Activated CD8-positive, alpha-beta memory T cell treated with anti-CD3 and anti-CD28 coated beads, Interleukin-2, amount 50 U/mL, for 24 hours (primary cell): ENCODE data around the gene HECTD2.
"Not testable (repeated sequence)": the region's sequence is repeated elsewhere in the genome, so short reads cannot be mapped to it uniquely, and the experiment has no call there.

ENCODE experiments used
- DNase-seq: peaks from one replicate; pipeline ENCODE4 v3.0.0-alpha.2; 2020; ENCODE audit errors: extremely low read depth

The HECTD2 gene

GRCh38 chr10:91537614-91538383, 127.7 kb downstream of the HECTD2 start:
- DNase-seq, result no peak

DNA sequence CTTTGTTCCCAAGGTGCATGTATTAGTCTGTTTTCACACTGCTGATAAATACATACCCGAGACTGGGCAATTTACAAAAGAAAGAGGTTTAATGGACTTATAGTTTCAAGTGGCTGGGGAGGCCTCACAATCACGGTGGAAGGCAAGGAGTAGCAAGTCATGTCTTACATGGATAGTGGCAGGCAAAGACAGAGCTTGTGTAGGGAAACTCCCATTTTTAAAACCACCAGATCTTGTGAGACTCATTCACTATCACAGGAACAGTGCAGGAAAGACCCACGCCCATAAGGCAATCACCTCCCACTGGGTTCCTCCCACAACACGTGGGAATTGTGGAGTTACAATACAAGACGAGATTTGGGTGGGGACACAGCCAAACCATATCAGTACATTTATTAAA, 129.8 kb downstream of the HECTD2 start:
- no peak for DNase-seq

- DNase-seq, result no peak
These were observed 130.6 kb downstream of the HECTD2 start for GRCh38 chr10:91540733-91541132.

- no peak for DNase-seq
These were observed 131.3 kb downstream of the HECTD2 start for GRCh38 chr10:91541481-91541880.

DNA sequence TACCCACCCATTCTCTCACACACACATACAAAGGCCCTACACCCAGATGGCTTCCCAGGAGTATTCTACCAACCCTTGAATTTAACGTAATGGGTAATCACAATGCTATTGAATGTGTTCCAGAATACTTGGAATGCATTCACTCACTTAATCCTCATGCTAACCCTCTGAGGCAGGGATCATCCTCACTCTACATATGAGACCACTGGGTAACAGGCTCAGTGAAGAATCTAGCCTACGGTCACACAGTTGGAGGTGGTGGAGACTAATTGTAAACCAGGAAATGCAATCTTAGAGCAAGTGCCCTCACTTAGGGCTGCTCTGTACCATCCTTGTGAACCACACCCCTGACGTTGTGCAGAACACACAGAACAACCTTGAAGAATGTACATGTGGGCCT, 135.2 kb downstream of the HECTD2 start:
- DNase-seq, result no peak

DNA sequence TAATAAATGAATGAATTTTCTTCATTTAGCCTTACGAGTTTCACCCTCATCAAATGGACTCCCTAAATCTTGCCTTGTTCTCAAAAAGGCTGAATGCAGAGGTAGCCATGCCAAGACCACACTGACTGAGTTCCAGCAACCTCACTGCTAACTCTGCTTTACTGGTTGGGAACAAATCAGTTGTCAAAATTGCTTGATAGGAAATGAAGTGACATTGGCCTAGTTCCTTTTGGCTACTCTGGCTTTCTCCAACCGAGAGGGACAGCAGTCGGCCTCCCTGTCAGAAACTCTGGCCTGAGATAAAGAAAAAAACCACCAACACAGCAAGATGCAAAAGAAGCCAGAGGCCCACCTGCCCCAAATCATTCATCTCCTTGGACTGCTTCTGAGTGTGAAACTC, 135.7 kb downstream of the HECTD2 start:
- no peak for DNase-seq

- no peak for DNase-seq
These were observed 139.1 kb downstream of the HECTD2 start for GRCh38 chr10:91549262-91549661.

DNA sequence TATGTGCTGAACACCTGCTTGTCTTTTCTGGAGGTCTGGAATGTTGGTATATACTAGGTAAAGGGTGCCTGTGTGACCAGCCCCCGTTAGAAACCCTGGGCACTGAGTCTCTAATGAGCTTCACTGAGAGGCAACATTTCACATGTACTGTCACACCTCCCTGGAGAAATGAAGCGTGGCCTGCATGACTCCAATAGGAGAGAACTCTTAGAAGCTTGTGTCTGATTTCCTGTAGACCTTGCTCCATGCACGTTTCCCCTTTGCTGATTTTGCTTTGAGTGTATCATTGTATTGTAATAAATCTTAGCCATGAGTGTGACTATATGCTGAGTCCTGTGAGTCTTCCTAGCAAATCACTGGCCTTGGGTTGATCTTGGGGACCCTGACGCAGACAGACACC, 139.9 kb downstream of the HECTD2 start:
- DNase-seq, result no peak

DNA sequence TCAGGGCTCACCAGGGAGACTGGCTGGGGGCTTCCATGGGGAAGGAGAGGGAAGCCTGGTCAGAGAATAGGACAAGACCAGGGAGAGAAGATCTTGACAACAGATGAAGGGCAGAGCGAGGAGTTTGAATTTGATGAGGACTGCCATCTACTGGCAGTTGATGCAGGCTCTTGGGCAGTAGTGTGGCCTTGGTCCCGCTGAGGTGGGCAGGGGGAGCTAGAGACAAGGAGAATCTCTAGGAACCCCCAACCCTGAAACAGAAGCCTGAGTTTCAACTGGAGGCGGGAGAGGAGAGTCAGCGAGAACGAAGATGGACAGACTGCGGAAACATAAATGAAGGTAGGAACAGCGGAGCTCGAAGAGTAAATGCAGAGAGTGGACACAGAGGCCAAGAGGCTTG, 141.7 kb downstream of the HECTD2 start:
- no peak for DNase-seq

GRCh38 chr10:91552274-91553095, 142.3 kb downstream of the HECTD2 start:
- DNase-seq, result no peak

DNA sequence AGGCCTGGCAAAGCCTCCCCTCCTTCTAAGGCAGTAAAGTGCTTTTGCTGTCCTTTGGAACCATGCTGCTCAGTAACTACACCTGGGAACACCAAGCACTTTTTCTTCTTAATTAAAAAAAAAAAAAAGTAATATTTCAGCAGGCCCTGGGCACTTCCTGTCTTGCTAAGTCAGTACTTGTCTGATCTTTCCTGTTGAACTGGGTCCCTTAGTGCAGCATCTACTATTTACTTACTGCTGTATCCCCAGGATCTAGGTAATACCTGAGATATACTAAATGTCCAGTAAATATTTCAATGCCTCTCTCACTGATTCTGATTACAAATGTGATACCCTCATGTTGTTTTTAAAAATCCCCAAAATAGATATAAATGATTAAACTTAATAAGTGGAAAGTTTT, 145.3 kb downstream of the HECTD2 start:
- DNase-seq, result no peak

GRCh38 chr10:91556691-91557566, 146.8 kb downstream of the HECTD2 start:
- no peak for DNase-seq

DNA sequence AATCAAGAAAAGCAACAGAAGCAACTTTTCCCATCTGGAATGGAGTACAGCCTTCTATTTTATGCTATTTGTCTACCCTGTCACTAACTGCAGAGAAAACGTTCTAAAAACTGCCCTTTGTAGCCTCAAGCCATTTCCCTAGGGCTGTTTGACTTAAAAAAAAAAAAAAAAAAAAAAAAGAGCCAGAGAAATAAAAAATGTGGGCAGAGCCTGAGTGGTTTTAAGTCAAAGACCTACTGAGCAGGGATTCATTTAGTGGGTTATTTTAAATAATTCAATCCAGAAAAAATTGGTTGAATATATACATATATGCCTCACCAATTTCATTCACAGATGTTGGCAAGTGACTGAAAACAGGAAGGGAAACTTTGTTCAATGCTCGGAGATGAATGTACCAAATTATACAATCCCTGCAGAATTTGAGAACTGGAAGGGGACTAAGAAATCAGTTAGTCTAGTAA, 147.5 kb downstream of the HECTD2 start:
- DNase-seq, result no peak

GRCh38 chr10:91558473-91558872, 148.3 kb downstream of the HECTD2 start:
- no peak for DNase-seq

GRCh38 chr10:91559169-91559568, 149.0 kb downstream of the HECTD2 start:
- DNase-seq, result no peak

DNA sequence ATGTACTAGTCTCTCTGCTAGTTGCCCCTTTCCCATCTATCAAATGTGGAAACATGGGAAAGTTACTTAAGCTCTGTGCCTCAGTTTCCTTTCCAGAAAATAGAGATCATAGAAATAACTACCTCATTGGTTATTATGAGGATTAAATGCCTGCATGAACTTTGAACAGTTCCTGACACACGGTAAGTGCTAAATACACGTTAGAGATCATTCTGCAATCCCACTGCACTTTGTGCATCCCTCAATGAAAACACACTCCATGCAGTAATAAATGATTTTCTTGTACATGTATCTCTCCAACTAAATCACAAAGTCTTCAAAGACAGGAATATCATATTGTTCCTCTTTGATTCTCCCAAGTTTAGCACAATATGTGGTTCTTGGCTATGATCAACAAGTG, 149.6 kb downstream of the HECTD2 start:
- no peak for DNase-seq

GRCh38 chr10:91560827-91561226, 150.7 kb downstream of the HECTD2 start:
- not testable (repeated sequence) for DNase-seq

DNA sequence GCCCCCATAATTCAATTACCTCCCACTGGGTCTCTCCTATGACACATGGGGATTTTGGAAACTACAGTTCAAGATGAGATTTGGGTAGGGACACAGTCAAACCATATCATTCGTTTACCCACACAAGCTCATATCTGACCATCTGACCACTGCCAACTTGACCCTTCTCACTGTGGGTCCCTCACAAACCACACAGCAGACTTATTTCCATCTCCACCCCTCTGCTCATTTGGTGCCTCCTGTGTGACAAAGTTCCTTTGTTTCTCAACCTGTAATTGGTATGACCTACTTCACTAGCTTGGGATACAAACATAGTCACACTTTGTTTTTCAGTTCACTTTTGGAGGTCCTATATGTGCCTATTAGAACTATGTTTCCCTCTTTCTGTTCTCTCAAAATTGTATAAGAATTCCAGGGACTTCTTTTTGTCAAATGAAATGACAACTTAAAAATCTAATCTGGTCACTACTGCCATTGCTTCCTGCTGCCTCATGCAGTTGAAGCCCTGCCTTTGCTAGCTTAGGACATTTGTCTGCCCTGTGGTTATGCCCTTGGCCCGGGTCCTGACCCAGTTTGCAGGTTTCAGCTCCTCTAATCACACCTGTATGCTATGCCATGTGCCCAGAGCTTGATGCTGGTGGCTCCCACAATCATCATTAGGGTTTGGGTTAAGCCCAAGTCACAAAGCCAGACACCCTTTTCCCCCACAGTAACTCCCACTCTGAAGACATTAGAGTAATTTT, 152.9 kb downstream of the HECTD2 start:
- no peak for DNase-seq

- no peak for DNase-seq
These were observed 153.9 kb downstream of the HECTD2 start for GRCh38 chr10:91564026-91564425.
